Neural crest cell (in vitro differentiated cells): Measurements from ENCODE around the gene EIF4A3. TPM values are rescaled to one million over a fixed set of nuclear protein-coding genes. Genes with fewer than 3 reads are reported as not detected.
A peak's percentile ranks its signal among the peaks of the same experiment; 100 is the strongest.

Experiments used
- DNase-seq: peaks from one replicate; pipeline ENCODE4 v3.0.0; 2021; ENCODE audit warnings: low read depth, mixed read lengths, low spot score
- H3K27ac Mint-ChIP-seq: one replicate; pipeline ENCODE4 v1.8.0; 2021; ENCODE audit warnings: mild to moderate bottlenecking, mixed read lengths; ENCODE audit not compliant: unreplicated experiment
- H3K27me3 Mint-ChIP-seq: 2 replicates; pipeline ENCODE4 v1.8.0; 2021; ENCODE audit warnings: low read depth, mild to moderate bottlenecking, mixed read lengths
- H3K36me3 Mint-ChIP-seq: 2 replicates; pipeline ENCODE4 v1.8.0; 2021; ENCODE audit warnings: low read depth, mild to moderate bottlenecking, mixed read lengths
- H3K4me1 Mint-ChIP-seq: 2 replicates; pipeline ENCODE4 v1.8.0; 2021; ENCODE audit warnings: mixed read lengths
- H3K4me3 Mint-ChIP-seq: one replicate; pipeline ENCODE4 v1.8.0; 2021; ENCODE audit warnings: mild to moderate bottlenecking, mixed read lengths
- H3K9me3 Mint-ChIP-seq: 2 replicates; pipeline ENCODE4 v1.8.0; 2021; ENCODE audit warnings: mixed read lengths
- total RNA-seq: library from RNA; stranded (reverse); gene quantifications from 2 replicates; pipeline ENCODE4 v1.2.1, GENCODE V29; 2021
- TF ChIP-seq, protein P1 (sequence below): fragments of 200-600 bp; sonication (generic); conservative IDR thresholded peaks from 2 replicates; pipeline ENCODE4 v1.5.0; 2021; ENCODE audit warnings: antibody characterized with exemption, mild to moderate bottlenecking

EIF4A3 gene
- total RNA-seq, 1 donor from 2014 or later = 141 TPM

DNA sequence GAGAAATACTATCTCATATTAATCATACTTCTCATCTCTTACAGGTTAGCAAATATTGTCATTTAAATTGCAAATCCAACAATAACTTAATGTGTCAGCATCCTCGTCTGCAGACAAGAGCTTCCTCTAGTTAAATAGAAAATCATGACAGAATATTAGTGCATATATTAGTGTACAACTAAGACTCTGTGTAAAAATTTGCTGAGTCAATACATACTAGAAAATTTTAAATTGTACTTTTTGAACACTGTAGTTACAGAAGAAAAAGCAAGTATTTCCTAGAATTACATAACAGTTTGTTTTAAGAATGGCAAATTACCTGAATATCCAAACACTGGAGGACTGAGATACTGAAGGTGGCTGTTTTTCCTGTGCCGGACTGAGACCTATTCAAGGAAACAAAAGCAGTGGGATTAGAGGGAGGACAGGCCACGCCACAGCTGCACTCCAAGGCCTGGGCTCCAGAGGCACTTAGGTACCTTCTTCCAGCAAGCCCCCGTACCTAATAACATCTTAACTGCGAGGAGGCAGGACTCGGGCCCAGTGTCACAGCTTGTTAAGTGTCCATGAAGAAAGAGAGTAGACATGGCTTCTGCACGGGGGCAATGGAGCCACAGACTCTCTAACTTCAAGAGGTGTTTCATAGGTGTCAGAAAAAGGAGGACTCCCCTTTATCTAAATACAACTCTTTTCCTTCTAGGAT, 5.3 kb downstream of the EIF4A3 start:
- H3K36me3 Mint-ChIP-seq = peaks cover 31% of the 10 kb centered on the region
- no peaks in the 10 kb centered on the region for H3K9me3 Mint-ChIP-seq
- no peaks in the 10 kb centered on the region for H3K27me3 Mint-ChIP-seq
- H3K4me3 Mint-ChIP-seq = peak overlapping the region; percentile 44
- H3K27ac Mint-ChIP-seq = no peak overlapping the region
- TF ChIP-seq, protein P1, sequence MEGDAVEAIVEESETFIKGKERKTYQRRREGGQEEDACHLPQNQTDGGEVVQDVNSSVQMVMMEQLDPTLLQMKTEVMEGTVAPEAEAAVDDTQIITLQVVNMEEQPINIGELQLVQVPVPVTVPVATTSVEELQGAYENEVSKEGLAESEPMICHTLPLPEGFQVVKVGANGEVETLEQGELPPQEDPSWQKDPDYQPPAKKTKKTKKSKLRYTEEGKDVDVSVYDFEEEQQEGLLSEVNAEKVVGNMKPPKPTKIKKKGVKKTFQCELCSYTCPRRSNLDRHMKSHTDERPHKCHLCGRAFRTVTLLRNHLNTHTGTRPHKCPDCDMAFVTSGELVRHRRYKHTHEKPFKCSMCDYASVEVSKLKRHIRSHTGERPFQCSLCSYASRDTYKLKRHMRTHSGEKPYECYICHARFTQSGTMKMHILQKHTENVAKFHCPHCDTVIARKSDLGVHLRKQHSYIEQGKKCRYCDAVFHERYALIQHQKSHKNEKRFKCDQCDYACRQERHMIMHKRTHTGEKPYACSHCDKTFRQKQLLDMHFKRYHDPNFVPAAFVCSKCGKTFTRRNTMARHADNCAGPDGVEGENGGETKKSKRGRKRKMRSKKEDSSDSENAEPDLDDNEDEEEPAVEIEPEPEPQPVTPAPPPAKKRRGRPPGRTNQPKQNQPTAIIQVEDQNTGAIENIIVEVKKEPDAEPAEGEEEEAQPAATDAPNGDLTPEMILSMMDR = no peak
- H3K4me1 Mint-ChIP-seq = peaks cover 20% of the 10 kb centered on the region
- DNase-seq = no peak

DNA sequence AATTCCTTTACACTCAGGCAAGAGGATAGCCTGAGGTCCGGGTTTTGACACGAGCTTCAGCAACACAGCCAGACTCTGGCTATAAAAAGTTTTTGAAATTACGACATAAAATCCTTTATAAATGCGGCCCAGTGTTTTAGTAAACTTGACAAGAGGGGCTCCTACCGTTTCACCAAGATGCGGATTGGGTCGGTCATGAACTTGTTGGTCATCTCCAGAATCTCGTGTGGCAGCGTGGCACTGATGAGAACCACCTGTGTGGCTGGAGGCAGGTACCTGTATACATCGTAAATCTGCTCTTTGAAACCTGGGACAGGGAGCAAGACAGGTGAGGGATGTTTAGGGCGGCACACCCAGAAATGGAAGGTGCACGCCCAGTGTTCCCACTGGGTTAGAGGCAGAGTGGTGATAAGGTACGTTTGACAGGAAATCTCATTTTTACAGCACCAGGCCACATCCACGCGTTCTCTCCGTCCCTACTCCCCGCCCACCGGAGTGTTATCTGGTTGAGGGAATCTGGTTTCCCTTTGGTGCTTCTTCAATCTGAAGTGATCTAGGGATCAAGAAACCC, 8.0 kb downstream of the EIF4A3 start:
- Mint-ChIP-seq H3K9me3 (no peaks in the 10 kb centered on the region), H3K36me3 (peaks cover 31% of the 10 kb centered on the region), H3K4me1 (no peaks in the 10 kb centered on the region), H3K4me3 (no peak overlapping the region), H3K27ac (no peak overlapping the region), H3K27me3 (no peaks in the 10 kb centered on the region)
- TF ChIP-seq, protein P1 = no peak
- DNase-seq = no peak

DNA sequence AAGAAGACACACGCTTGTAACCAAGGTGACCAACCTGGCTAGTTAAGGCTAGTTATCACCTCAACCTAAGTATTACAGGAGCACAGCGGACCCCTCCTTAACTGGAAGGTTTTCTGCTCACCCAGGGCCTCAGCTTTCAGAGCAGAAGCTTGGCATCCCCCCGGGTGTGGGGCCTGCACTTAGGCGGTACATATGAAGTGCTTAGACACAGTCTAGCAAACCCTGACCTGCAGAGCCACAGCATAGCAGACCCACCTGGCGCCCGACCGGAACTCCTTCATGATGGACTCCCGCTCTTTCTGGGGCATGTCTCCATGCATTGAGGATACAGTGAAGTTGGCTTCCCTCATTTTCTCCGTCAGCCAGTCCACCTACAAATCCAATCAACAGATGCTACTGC, 9.8 kb downstream of the EIF4A3 start:
- no peak for DNase-seq
- Mint-ChIP-seq H3K9me3 (no peaks in the 10 kb centered on the region), H3K27me3 (no peaks in the 10 kb centered on the region), H3K4me1 (no peaks in the 10 kb centered on the region), H3K36me3 (peaks cover 35% of the 10 kb centered on the region), H3K27ac (peak overlapping the region; percentile 8), H3K4me3 (no peak overlapping the region)
- TF ChIP-seq, protein P1 = no peak

DNA sequence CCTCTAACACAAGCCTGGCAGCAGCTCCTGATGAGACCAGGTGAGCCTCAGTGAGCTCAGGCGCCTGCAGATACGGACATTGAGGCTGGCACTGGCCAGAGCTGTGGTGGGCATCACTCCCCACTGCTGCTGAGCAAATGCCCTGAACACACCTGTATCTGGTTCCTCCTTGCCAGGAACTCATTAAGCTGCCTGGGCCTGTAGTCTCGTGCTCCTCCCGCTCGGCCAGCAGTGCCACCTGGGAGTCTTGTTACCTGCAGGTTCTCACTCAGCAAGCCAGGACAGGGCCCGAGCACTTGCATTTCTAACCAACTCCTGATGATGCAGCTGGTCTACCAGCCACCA, 13.3 kb downstream of the EIF4A3 start:
- Mint-ChIP-seq H3K27me3 (peaks cover 7% of the 10 kb centered on the region), H3K36me3 (peaks cover 16% of the 10 kb centered on the region), H3K4me1 (no peaks in the 10 kb centered on the region), H3K27ac (no peak overlapping the region), H3K9me3 (no peaks in the 10 kb centered on the region), H3K4me3 (no peak overlapping the region)
- TF ChIP-seq, protein P1 = no peak
- DNase-seq = no peak

DNA sequence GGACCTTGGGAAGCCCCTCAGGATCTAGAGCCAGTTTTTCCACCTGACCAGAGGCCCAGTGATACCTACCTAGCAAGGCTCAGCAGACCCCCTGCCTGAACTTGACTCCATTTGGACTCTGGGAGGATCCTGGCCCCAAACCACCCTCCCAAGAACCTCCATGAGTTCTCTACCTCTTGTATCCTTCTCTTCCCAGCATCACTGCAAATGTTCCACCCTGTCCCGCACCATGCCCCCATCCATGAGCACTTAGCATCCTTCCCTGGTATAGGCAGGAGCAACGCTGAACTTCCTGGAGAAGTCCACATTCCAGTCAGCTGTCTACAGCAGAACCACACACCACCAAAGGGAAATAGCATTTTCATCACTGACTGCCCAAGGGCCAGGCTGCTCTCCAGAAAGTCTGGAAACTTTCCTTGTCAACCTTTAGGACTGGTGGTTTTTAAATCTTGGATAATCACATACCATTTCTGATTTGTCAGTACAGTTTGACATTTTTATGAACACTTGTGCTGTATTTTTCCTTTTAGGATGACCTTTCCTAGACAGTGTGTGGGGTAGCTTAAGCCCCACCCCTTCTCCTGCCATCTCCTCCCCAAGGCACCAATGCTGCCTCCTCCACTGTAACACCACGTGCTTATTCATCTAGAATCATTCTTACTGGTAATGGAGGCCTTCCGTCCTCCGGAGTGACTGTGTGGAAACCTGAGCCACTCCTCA, 13.9 kb downstream of the EIF4A3 start:
- H3K27ac Mint-ChIP-seq = no peak overlapping the region
- no peak for DNase-seq
- no peaks in the 10 kb centered on the region for H3K4me1 Mint-ChIP-seq
- TF ChIP-seq, protein P1 = no peak
- H3K4me3 Mint-ChIP-seq = no peak overlapping the region
- peaks cover 14% of the 10 kb centered on the region for H3K36me3 Mint-ChIP-seq
- H3K27me3 Mint-ChIP-seq = peaks cover 10% of the 10 kb centered on the region
- H3K9me3 Mint-ChIP-seq = no peaks in the 10 kb centered on the region
